DMS153 treated with DMSO at 0.1 percent for 48 hours (cell line): Measurements from ENCODE around the gene GTF2IRD2.
"Not testable (repeated sequence)": the region's sequence is repeated elsewhere in the genome, so short reads cannot be mapped to it uniquely, and the experiment has no call there.

Experiments used
- DNase-seq: peaks from one replicate; lab custom pipeline; 2025; ENCODE audit not compliant: unreplicated experiment; lab: John Stamatoyannopoulos, UW

The GTF2IRD2 gene

DNA sequence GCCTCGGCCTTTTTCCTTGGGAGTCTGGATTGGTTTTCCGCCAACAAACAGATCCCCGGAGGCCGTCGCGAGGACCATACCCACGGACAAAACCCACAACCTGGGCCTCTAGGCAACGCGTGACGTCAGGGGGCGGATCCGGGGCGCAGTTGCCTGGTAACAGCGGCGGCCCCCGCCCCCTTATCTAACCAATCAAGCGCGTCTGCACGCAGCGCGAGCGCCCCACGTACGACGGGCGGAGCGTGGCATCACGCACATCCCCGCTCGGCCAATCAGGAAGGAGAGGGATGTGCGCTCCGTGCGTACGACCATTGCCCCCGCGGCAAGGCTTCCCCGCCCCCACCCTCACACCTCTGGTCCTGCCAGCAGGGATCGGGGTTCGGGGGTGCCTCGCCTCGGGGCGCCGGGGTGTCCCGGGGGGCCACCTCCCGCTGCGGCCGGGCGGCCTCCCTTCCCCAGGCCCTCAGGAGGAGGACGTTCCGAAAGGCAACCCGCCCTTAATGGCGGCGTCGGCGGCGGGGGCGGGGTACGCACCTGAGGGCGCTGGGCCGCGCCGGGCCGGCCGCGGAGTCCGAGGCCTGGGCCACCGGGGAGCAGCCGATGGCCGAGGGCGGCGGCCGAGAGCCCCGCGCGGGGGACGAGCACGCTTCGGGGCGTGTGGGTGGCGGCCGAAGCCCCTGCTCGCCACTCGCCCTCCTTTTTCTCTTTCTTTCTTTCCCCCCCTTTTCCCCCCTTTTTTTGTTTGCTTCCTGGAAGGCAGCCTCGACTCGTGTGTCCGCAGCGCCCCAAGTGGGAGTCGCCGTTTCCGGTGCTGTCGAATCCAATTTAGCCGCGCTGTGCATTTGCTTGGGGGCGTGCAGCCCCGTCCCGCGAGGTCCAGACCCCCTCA, at the start of gene GTF2IRD2:
Gene GTF2IRD2 (minus strand): TSS at position 773 of the 889 bp plus-strand sequence. CDS start 15,227 bp downstream, outside the sequence.
- not testable (repeated sequence) for DNase-seq

DNA sequence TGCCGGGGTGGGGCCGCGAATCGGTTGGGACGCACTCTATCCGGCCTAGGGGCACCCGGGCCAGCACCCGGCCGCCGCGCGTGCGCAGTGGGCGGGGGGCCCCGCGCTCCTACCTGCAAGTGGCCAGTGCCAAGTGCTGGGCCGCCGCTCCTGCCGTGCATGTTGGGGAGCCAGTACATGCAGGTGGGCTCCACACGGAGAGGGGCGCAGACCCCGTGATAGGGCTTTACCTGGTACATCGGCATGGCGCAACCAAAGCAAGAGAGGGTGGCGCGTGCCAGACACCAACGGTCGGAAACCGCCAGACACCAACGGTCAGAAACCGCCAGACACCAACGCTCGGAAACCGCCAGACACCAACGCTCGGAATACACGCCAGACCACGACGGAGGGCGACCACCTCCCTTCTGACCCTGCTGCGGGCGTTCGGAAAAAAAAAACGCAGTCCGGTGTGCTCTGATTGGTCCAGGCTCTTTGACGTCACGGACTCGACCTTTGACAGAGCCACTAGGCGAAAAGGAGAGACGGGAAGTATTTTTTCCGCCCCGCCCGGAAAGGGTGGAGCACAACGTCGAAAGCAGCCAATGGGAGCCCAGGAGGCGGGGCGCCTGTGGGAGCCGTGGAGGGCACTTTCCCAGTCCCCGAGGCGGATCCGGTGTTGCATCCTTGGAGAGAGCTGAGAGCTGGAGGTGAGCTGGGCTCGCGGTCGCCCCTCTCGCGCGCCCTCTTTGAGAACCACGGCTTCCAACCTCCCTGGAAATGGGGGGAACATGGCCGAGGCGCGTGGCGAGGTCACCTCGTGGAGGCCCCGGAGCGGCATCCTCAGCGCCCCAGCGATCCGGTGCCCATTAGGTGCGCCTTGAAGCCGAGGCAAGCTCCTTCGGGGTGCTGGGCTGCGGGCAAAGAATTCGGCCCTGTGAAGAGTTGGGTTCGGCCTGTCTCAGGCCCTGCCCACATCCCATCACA, 39.0 kb upstream of the GTF2IRD2 start:
- peak; percentile 29 for DNase-seq

DNA sequence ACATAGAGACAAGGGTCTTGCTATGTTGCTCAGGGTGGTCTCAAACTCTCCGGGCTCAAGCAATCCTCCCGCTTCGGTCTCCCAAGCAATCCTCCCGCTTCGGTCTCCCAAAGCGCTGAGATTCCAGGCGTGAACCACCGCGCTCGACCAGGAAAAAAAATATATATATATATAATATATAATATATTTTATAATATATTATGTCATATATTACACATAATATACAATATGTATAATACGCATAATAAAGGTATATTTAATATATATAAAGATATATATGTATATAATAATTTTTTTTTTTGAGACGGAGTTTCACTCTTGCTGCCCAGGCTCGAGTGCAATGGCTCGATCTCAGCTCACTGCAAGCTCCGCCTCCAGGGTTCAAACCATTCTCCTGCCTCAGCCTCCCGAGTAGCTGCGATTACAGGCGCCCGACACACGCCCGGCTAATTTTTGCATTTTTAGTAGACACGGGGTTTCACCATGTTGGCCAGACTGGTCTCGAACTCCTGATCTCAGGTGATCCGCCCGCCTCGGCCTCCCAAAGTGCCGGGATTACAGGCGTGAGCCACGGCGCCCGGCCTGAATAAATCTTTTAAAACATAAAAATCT, 38.2 kb upstream of the GTF2IRD2 start:
- DNase-seq, result not testable (repeated sequence)

DNA sequence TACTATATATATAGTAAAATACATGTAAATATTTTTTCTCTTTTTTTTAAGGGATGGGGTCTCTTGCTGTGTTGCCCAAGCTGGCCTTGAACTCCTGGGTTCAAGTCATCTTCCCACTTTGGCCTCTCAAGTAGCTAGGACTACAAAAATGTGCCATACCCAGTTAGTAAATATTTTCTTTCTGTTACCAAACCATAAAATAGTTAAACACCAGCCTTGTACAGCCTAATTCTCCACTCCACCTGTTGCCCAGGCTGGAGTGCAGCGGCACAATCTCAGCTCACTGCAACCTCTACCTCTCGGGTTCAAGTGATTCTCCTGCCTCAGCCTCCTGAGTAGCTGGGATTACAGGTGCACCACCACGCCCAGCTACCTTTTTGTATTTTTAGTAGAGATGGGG, 33.9 kb upstream of the GTF2IRD2 start:
- DNase-seq, result not testable (repeated sequence)

DNA sequence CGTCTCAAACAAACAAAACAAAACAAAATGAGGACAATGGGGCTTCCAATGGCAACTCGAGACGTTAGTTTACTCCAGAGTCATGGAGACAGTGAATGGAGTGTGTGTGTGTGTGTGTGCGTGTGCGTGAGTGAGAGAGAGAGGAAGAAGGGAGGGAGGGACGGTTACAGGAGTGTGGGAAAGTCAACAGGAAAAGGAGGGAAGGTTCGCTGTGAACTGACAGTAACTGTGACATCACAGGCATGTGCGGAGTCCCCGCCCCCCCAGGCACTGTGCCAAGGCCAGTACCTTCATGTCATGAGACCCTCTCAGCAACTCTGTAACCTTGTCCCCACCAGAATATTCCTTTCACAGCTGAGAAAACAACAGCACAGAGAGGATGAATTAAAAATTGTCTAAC, 30.7 kb upstream of the GTF2IRD2 start:
- DNase-seq, result not testable (repeated sequence)

DNA sequence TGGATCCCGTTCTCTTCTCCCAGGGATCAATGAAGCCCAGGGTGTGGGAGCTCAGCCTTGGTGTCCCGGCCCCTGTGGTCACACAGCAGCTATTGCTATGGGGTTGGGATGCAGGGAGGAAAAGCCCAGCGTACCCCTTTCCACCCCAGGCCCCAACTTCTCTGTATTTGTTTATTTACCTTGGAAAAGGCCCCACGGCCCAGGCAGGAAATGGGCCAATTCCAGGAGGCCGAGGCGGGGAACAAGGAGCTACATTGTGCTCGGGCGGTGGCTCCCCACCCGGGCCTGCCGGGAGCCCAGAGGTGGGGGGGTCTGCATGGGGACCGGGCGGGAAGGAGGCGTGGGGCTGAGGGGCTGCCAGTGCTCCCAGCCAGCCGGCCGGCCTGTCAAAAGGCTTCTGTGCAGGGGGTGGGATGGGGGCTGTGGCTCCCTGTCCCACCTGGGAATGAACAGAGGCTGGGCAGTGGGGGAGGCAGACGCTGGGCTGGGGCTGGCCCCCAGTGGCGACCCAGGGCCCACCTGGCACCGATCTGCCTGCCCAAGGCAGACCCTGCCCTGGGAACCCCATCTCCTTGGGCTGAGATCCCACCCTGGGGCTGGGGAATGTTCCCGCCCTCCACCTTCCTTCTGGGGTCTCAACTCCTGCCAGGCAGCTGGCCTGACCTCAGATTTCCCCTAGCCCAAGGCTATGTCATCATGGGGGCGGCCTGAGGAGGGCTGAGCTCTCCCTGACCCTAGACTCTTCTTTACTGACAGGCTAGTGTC, 23.5 kb upstream of the GTF2IRD2 start:
- DNase-seq, result not testable (repeated sequence)

DNA sequence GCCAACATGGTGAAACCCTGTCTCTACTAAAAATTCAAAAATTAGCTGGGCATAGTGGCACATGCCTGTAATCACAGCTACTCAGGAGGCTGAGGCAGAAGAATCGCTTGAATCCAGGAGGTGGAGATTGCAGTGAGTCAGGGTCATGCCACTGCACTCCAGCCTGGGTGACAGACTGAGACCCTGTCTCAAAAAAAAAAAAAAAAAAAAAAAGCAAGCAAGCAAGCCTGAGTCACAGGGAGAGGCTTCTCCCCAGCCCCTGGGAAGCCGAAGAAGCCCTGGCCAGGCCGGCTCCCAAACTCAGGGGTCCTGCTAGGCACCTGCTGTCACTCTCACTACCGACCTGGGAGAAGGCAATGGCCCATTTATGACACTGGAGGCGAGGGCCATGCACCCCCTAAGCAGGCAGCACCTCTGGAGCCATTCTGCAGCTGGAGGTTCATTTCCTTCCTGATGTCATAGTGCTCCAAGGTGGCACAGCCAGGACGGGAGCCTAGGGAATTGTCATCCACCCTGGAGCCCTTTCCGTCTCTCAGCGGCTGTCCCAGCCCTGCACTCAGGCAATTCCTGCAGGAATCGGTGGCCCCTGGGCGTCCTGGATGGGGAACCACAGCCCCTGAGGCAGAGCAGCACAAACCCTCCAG, 22.8 kb upstream of the GTF2IRD2 start:
- DNase-seq, result not testable (repeated sequence)

DNA sequence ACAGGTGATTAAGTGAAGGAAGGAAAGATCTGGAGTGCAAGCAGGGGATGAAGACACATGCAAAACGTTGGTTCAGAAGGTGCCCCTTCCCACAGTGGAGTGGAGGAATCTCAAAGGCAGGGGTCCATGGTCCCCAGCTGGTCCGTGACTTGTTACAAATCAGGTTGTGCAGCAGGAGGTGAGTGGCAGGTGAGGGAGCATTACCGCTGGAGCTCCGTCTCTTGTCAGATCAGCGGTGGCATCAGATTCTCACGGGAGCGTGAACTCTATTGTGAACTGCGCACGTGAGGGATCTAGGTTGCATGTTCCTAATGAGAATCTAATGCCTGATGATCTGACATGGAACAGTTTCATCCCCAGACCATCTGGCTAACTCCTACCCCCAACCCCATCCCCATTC, 21.1 kb upstream of the GTF2IRD2 start:
- not testable (repeated sequence) for DNase-seq

DNA sequence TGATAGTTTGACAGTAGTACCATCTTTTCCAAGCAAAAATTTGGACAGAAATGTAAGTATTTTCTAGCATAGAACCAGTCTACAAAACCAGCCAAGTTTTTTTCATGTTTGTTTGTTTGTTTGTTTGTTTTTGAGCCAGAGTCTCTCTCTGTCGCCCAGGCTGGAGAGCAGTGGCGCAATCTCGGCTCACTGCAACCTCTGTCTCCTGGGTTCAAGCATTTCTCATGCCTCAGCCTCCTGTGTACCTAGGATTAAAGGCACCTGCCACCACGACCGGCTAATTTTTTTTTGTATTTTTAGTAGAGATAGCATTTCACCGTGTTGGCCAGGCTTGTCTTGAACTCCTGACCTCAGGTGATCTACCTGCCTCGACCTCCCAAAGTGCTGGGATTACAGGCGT, 14.4 kb upstream of the GTF2IRD2 start:
- not testable (repeated sequence) for DNase-seq

DNA sequence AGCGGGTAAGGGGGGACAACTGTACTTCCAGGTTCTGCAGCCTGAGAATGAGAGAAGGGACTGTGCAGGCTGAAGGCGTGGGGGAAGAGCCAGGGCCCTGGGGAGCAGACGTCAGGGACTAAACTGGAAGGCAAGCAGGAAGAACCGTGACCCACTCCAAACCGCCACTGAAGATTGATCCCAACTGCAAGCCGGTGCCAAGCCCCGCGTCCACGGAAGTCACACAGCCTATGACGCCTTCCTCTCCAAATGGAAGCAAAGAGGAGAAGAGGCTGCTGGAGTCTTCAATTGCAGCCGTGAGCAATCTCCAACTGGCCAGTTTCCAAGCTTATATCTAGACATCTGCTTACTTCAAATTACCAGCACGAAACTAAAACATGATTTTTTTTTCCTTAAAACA, 1.6 kb downstream of the GTF2IRD2 start:
- DNase-seq, result not testable (repeated sequence)

DNA sequence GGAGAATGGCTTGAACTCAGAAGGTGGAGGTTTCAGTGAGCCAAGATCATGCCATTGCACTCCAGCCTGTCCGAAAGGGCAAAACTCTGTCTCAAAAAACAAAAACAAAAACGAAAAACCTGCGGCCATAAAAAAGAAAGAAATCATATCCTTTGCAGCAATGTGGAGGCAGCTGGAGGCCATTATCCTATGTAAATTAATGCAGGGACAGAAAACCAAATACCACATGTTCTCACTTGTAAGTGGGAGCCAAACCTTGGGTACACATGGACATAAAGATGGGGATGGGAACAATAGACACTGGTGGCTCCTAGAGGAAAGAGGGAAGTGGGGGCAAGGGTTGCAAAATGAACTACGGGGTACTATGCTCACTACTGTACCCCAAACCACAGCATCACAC, 21.0 kb downstream of the GTF2IRD2 start:
- not testable (repeated sequence) for DNase-seq

DNA sequence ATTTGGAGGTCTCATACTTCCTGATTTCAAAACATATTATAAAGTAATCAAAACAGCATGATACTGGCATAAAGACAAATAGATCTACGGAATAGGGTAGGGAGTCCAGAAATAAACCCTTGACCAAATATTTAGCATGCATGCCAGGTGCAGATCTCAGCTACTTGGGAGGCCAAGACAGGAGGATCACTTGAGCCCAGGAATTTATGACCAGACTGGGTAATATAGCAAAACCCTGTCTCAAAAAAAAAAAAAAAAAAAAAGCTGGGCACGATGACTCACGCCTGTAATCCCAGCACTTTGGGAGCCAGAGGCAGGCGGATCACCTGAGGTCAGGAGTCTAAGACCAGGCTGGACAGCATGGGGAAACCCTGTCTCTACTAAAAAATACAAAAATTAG, 21.4 kb downstream of the GTF2IRD2 start:
- DNase-seq, result not testable (repeated sequence)

DNA sequence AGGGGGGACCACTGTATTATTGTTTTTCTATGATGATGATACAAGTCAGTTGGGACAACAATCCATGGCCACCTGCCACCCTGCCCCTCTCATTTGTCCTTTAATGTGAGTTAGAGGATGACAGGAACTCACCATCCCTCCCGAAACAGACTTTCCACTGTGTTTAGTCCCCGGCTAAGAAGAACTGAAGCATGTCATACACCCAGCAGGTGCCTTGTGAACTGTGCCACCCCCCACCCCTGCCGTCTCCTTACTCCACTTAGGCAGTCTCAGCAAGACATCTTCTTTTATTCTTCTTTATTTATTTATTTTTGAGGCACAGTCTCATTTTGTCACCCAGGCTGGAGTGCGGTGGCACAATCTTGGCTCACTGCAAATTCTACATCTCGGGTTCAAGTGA, 30.1 kb downstream of the GTF2IRD2 start:
- not testable (repeated sequence) for DNase-seq

DNA sequence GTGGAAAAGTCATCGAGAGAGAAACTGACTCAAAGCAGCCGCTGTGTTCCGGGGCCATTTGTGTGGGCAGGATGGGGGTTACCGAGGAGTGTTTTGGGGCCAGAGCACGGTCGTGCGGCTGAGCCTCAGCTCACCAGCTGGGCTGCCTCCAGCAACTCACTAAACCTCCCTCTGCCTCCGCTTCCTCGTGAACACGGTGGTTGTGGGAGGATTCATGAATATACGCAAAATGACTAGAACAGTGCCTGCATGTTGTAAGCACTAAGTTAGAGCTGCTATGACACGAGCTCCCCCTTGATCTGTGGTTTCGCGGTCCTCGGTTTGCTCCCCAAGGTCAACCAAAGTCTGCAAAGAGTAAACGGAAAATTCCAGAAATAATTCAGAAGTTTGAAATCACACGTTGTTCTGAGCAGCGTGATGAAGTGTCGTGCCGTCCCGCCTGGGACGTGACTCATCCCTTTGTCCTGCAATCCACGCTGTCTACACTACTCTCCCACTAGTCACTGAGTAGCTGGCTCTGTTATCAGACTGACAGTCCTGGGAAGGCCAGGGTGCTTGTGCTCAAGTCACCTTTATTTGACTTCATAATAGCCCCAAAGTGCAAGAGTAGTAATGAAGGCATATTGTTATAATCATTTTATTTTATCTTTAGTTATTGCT, 31.1 kb downstream of the GTF2IRD2 start:
- DNase-seq, result not testable (repeated sequence)

DNA sequence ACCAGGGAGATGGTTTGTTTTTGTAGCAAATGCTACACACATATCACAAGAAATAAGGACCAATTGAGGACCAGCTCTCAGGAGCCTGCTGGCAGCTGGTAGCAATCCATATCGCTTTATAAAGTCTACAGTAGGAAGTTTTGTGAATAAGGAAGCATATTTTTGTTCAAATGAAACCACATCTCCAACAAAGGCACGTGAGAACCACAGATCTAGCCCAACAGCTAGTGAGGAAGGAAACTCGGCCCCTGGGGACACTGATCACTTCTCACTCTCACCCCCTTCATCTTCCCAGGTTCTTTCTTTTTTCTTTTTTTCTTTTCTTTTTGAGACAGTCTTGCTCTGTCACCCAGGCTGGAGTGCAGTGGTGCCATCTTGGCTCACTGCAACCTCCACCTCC, 35.5 kb downstream of the GTF2IRD2 start:
- not testable (repeated sequence) for DNase-seq

DNA sequence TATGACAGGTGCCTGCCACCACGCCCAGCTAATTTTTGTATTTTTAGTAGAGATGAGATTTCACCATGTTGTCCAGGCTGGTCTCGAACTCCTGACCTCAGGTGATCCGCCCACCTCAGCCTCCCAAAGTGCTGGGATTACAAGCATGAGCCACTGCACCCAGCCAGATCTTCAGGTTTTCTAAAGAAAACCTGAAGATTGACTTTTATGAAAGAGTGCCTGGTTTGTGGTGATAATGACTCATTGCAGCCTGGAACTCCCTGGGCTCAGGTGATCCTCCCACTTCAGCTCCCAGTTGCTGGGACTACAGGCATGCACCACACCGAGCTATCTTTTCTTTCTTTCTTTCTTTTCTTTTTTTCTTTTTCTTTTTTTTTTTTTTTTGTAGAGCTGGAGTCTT, 52.8 kb downstream of the GTF2IRD2 start:
- not testable (repeated sequence) for DNase-seq

DNA sequence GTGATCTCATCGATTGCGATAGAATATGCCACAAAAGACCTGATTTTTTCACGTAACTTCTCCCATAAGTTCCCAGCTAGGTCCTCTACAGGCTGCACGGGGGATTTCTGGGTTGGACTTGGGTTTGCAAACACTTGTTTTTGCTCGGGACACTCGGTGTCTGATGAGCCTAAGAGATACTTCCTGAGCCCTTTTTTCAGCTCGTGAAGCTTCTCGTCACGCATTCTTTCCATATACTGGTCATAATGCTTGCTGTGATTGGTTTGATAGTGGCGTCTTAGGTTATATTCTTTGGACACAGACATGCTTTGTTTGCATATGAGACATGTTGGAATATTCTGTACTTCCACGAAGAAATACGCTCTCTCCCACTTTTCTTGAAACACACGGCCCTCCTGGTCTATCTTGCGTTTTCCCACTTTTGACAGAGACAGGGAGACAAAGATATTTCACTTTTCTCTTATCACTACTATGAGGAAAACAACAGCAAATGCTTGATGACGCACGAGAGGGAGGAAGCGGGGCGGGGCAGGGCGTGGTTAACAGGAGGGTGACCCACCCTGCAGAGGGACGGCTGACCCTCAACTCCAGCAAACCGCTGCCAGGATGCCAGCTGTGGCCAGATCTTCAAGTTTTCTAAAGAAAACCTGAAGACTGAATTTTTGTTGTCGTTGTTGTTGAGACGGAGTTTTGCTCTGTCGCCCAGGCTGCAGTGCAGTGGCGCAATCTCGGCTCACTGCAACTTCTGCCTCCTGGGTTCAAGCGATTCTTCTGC, 53.4 kb downstream of the GTF2IRD2 start:
- not testable (repeated sequence) for DNase-seq

DNA sequence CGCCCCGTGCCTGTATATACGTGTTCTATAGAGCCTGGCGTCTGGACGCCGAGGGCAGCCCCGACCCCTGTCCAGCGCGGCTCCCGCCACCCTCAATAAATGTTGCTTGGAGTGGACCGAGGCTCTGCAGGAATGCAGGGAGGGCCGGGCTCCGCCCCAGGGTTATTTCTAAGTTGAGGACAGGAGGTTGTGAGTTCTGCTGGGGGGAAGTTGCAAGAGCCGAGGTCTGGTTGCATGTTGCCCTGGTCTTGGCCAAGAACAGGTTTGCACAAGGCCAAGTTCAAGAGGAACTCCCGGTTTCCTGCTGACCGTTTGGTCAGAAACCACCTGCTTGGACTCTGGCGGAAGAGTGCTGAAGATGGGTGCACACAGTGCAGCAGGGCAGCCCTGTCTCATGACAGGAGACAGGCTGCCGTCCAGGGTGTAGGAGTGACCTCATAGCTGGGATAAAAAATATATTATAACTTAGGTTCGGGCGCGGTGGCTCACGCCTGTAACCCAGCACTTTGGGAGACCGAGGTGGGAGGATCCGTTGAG, 62.1 kb downstream of the GTF2IRD2 start:
- DNase-seq, result not testable (repeated sequence)
